GM21447 (cell line): ENCODE measurements around the gene FHDC1.
"Not testable (repeated sequence)": the region's sequence is repeated elsewhere in the genome, so short reads cannot be mapped to it uniquely, and the experiment has no call there.

Experiments used
- ATAC-seq: cut with Tn5 transposase; IDR thresholded peaks from one replicate; pipeline ENCODE4 v1.9.1; 2021; ENCODE audit not compliant: unreplicated experiment

The FHDC1 gene

GRCh38 chr4:152935631-152936445 lies at the start of gene FHDC1:
Gene FHDC1, plus strand, starts transcription at chr4:152936323. Its CDS starts 6,735 bp downstream, at chr4:152943058.
- no peak for ATAC-seq

GRCh38 chr4:152887981-152888380 lies 48.1 kb upstream of the FHDC1 start:
- ATAC-seq = no peak

- ATAC-seq = no peak
Observed at GRCh38 chr4:152892974-152893373, 43.1 kb upstream of the FHDC1 start.

- no peak for ATAC-seq
Observed at GRCh38 chr4:152894673-152895072, 41.5 kb upstream of the FHDC1 start.

- no peak for ATAC-seq
Observed at GRCh38 chr4:152896811-152897210, 39.3 kb upstream of the FHDC1 start.

GRCh38 chr4:152898133-152898532 lies 38.0 kb upstream of the FHDC1 start:
- ATAC-seq = not testable (repeated sequence)

- ATAC-seq = no peak
Observed at GRCh38 chr4:152898606-152899005, 37.5 kb upstream of the FHDC1 start.

- ATAC-seq = no peak
Observed at GRCh38 chr4:152900395-152900794, 35.7 kb upstream of the FHDC1 start.

GRCh38 chr4:152901205-152901604 lies 34.9 kb upstream of the FHDC1 start:
- no peak for ATAC-seq

GRCh38 chr4:152903658-152904057 lies 32.5 kb upstream of the FHDC1 start:
- ATAC-seq = no peak

GRCh38 chr4:152909901-152910300 lies 26.2 kb upstream of the FHDC1 start:
- ATAC-seq = no peak

- ATAC-seq = no peak
Observed at GRCh38 chr4:152910521-152910920, 25.6 kb upstream of the FHDC1 start.

- ATAC-seq = no peak
Observed at GRCh38 chr4:152917543-152918395, 18.4 kb upstream of the FHDC1 start.

- ATAC-seq = no peak
Observed at GRCh38 chr4:152919826-152920225, 16.3 kb upstream of the FHDC1 start.

- ATAC-seq = no peak
Observed at GRCh38 chr4:152920768-152921167, 15.4 kb upstream of the FHDC1 start.

- no peak for ATAC-seq
Observed at GRCh38 chr4:152921284-152921683, 14.8 kb upstream of the FHDC1 start.

GRCh38 chr4:152925851-152926250 lies 10.3 kb upstream of the FHDC1 start:
- ATAC-seq = no peak

- ATAC-seq = no peak
Observed at GRCh38 chr4:152926959-152927358, 9.2 kb upstream of the FHDC1 start.

GRCh38 chr4:152927737-152928136 lies 8.4 kb upstream of the FHDC1 start:
- ATAC-seq = no peak

GRCh38 chr4:152928286-152928685 lies 7.8 kb upstream of the FHDC1 start:
- ATAC-seq = no peak

- no peak for ATAC-seq
Observed at GRCh38 chr4:152929888-152930287, 6.2 kb upstream of the FHDC1 start.

- no peak for ATAC-seq
Observed at GRCh38 chr4:152935143-152935542, 980 bp upstream of the FHDC1 start.
